Natural killer cell (primary cell): ENCODE measurements around the gene THPO. TPM values are rescaled to one million over a fixed set of nuclear protein-coding genes. Genes with fewer than 3 reads are reported as not detected.

Source experiments
- ATAC-seq, 3 donors: fragments of 150-1000 bp in 2 of 3; fragments of 200-7000 bp in 1 of 3; cut with Tn5 transposase; 1 replicate in 1 of 3; 2 replicates in 2 of 3; pipeline ENCODE4 v1.10.0; 2021; ENCODE audit warnings: mild to moderate bottlenecking in 2 of 3, moderate library complexity in 2 of 3
- DNase-seq, 2 donors: peaks; one replicate each; pipeline versions ENCODE4 v3.0.0 to v3.0.0-alpha.2; 2013 to 2021; ENCODE audit warnings: mixed read lengths in 1 of 2
- H3K27ac ChIP-seq: one replicate; pipeline ENCODE4 v1.5.1; 2013; ENCODE audit warnings: mild to moderate bottlenecking, low read length
- H3K27me3 ChIP-seq: one replicate; pipeline ENCODE4 v1.6.1; 2013; ENCODE audit warnings: low read length; ENCODE audit not compliant: control insufficient read depth, insufficient read depth
- H3K36me3 ChIP-seq: one replicate; pipeline ENCODE4 v1.6.1; 2013; ENCODE audit warnings: low read length; ENCODE audit not compliant: control insufficient read depth, insufficient read depth
- H3K4me1 ChIP-seq: one replicate; pipeline ENCODE4 v1.6.1; 2013; ENCODE audit warnings: low read length; ENCODE audit not compliant: control insufficient read depth, insufficient read depth
- H3K4me3 ChIP-seq: one replicate; pipeline ENCODE4 v1.5.1; 2013; ENCODE audit warnings: low read length
- H3K9me3 ChIP-seq: one replicate; pipeline ENCODE4 v1.6.1; 2013; ENCODE audit warnings: low read length; ENCODE audit not compliant: control insufficient read depth, insufficient read depth
- H3K27ac Mint-ChIP-seq, 2 donors: one replicate each; pipeline ENCODE4 v1.8.0; 2022; ENCODE audit warnings: mild to moderate bottlenecking in 2 of 2, mixed read lengths in 2 of 2, moderate library complexity in 1 of 2
- H3K27me3 Mint-ChIP-seq, 2 donors: one replicate each; pipeline ENCODE4 v1.8.0; 2022; ENCODE audit warnings: low read depth in 2 of 2, mixed read lengths in 2 of 2
- H3K36me3 Mint-ChIP-seq: one replicate; pipeline ENCODE4 v1.8.0; 2022; ENCODE audit warnings: mixed read lengths
- H3K4me1 Mint-ChIP-seq, 2 donors: one replicate each; pipeline ENCODE4 v1.8.0; 2022; ENCODE audit warnings: mixed read lengths in 2 of 2
- H3K4me3 Mint-ChIP-seq: one replicate; pipeline ENCODE4 v1.8.0; 2022; ENCODE audit warnings: mild to moderate bottlenecking, moderate library complexity, mixed read lengths
- H3K9me3 Mint-ChIP-seq, 2 donors: one replicate each; pipeline ENCODE4 v1.8.0; 2022; ENCODE audit warnings: mixed read lengths in 2 of 2
- WGBS: methylation state at CpG from one replicate; pipeline ENCODE4 v1.1.7; 2013; ENCODE audit warnings: missing lambda C conversion rate; ENCODE audit not compliant: insufficient coverage; 5-methylcytosine and 5-hydroxymethylcytosine counted together
- intact Hi-C: fragments of 100-400 bp; cut with micrococcal nuclease; formaldehyde crosslinking; loops from one replicate; pipeline ENCODE4 v1.14.2; 2022
- total RNA-seq, 4 donors: library from RNA; stranded (reverse); fragments of 120-200 nt in 1 of 4; gene quantifications; one replicate each; pipeline versions ENCODE4 v1.2.3 to v1.2.4, GENCODE V29; 2013 to 2022
- TF ChIP-seq, protein P1 (sequence below): fragments of 200-600 bp; IDR thresholded peaks from one replicate; pipeline ENCODE4 v1.8.0; 2022; ENCODE audit warnings: antibody characterized with exemption

The THPO gene
- total RNA-seq, 3 donors from 2014 or later (not counting 1 experiment from before 2014, with no cell fraction given) = not detected

DNA sequence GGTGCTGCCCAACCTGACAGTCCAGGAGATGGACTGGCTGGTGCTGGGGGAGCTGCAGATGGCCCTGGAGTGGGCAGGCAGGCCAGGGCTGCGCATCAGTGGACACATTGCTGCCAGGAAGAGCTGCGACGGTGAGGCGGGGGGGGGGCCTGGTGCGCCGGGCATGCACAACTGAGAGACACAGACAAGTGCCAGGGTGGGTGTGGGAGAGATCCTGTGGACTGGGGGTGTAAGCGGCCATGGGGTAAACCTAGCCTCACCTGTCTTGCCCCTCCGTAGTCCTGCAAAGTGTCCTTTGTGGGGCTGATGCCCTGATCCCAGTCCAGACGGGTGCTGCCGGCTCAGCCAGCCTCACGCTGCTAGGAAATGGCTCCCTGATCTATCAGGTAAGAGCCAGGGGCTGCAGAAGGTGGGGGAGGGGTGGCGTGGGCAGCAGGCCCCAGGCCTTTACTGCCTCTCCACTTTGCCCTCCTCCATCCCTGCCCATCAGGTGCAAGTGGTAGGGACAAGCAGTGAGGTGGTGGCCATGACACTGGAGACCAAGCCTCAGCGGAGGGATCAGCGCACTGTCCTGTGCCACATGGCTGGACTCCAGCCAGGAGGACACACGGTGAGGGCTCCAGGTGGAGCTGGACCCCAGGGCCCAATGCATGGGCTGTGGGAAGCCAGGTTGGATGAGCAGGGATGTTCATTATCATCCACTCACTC lies 5.2 kb upstream of the THPO start:
- ATAC-seq (no peak), DNase-seq (no peak)
- Histone ChIP-seq H3K27me3 (peaks cover 23% of the 10 kb centered on the region), H3K9me3 (no peaks in the 10 kb centered on the region), H3K4me1 (peaks cover 14% of the 10 kb centered on the region), H3K36me3 (no peaks in the 10 kb centered on the region), H3K27ac (no peak overlapping the region), H3K4me3 (no peak overlapping the region)
- 90% methylated on average over 15 of the region's 15 CpGs for WGBS
- H3K27me3 Mint-ChIP-seq = peaks cover 13 to 53% of the 10 kb centered on the region in 2 donors
- no peaks in the 10 kb centered on the region for H3K9me3 Mint-ChIP-seq
- H3K4me1 Mint-ChIP-seq = peaks cover 0 to 20% of the 10 kb centered on the region in 2 donors
- intact Hi-C loops = no loop called here
- no peak overlapping the region for H3K27ac Mint-ChIP-seq
- H3K36me3 Mint-ChIP-seq = no peaks in the 10 kb centered on the region
- TF ChIP-seq, protein P1, sequence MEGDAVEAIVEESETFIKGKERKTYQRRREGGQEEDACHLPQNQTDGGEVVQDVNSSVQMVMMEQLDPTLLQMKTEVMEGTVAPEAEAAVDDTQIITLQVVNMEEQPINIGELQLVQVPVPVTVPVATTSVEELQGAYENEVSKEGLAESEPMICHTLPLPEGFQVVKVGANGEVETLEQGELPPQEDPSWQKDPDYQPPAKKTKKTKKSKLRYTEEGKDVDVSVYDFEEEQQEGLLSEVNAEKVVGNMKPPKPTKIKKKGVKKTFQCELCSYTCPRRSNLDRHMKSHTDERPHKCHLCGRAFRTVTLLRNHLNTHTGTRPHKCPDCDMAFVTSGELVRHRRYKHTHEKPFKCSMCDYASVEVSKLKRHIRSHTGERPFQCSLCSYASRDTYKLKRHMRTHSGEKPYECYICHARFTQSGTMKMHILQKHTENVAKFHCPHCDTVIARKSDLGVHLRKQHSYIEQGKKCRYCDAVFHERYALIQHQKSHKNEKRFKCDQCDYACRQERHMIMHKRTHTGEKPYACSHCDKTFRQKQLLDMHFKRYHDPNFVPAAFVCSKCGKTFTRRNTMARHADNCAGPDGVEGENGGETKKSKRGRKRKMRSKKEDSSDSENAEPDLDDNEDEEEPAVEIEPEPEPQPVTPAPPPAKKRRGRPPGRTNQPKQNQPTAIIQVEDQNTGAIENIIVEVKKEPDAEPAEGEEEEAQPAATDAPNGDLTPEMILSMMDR = no peak
- no peak overlapping the region for H3K4me3 Mint-ChIP-seq

DNA sequence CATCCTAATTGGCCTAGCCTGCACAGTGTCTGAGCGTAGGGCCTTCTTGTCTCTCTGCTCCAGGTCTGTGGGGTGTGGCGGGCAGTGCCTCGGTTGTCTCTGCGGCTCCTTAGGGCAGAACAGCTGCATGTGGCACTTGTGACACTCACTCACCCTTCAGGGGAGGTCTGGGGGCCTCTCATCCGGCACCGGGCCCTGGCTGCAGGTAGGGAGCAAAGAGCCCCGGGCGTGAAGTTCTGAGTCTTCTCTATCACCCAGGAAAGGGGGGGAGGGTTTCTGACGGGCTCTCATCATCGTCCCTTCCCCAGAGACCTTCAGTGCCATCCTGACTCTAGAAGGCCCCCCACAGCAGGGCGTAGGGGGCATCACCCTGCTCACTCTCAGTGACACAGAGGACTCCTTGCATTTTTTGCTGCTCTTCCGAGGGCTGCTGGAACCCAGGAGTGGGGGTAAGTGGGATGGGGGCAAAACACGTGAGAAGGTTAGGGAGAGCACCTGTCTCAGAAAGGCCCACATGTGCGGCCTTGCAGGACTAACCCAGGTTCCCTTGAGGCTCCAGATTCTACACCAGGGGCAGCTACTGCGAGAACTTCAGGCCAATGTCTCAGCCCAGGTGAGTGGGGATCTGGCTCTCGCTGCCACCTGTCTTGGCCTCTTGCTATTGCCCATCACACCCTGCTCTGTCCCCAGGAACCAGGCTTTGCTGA lies 4.5 kb upstream of the THPO start:
- DNase-seq = no peak
- peaks cover 20 to 58% of the 10 kb centered on the region in 2 donors for H3K27me3 Mint-ChIP-seq
- no peaks in the 10 kb centered on the region for H3K36me3 Mint-ChIP-seq
- intact Hi-C loops = no loop called here
- H3K4me3 Mint-ChIP-seq = no peak overlapping the region
- Histone ChIP-seq H3K4me1 (peaks cover 14% of the 10 kb centered on the region), H3K27ac (no peak overlapping the region), H3K27me3 (peaks cover 23% of the 10 kb centered on the region), H3K9me3 (no peaks in the 10 kb centered on the region), H3K36me3 (no peaks in the 10 kb centered on the region), H3K4me3 (no peak overlapping the region)
- peaks cover 0 to 20% of the 10 kb centered on the region in 2 donors for H3K4me1 Mint-ChIP-seq
- no peak overlapping the region for H3K27ac Mint-ChIP-seq
- TF ChIP-seq, protein P1 = no peak
- ATAC-seq = no peak
- no peaks in the 10 kb centered on the region for H3K9me3 Mint-ChIP-seq
- WGBS = 89% methylated on average over 10 of the region's 16 CpGs

DNA sequence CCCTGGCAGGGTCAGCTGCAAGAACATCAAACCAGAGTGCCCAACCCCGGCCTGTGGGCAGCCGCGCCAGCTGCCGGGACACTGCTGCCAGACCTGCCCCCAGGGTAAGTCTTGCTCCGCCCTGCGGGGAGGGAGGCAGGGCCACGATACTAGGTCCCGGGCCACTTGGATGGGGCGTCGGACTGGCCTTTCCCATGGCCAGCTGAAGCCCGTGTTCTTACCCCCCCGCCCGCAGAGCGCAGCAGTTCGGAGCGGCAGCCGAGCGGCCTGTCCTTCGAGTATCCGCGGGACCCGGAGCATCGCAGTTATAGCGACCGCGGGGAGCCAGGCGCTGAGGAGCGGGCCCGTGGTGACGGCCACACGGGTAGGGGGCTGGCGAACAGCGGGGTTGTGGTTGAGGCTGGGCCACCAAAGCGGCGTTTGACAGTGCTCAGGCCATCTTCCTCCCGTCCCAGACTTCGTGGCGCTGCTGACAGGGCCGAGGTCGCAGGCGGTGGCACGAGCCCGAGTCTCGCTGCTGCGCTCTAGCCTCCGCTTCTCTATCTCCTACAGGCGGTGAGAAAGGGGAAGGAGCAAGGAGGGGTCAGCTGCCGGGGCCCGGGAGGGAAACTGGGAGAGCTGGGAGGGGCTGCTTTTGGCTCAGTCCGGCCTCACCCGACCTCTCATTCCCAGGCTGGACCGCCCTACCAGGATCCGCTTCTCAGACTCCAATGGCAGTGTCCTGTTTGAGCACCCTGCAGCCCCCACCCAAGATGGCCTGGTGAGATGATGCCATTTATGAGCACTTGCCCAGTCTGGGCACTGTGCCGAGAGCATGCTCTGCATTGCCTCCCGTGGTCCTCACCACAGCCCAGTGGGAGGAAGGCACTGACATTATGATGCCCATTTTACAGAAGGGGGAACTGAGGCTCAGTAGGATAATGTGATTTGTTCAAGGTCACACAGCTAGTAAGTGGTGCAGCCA lies 3.5 kb upstream of the THPO start:
- Mint-ChIP-seq H3K9me3 (no peaks in the 10 kb centered on the region), H3K27ac (no peak overlapping the region), H3K4me3 (peak overlapping the region; percentile 71), H3K36me3 (no peaks in the 10 kb centered on the region), H3K27me3 (peaks cover 29 to 62% of the 10 kb centered on the region in 2 donors), H3K4me1 (peaks cover 0 to 20% of the 10 kb centered on the region in 2 donors)
- H3K4me3 ChIP-seq = no peak overlapping the region
- peaks cover 23% of the 10 kb centered on the region for H3K27me3 ChIP-seq
- ATAC-seq = peak in 2 of 3 donors; percentile 24
- H3K36me3 ChIP-seq = no peaks in the 10 kb centered on the region
- 6% methylated on average over 55 of the region's 55 CpGs for WGBS
- H3K4me1 ChIP-seq = peaks cover 14% of the 10 kb centered on the region
- no peaks in the 10 kb centered on the region for H3K9me3 ChIP-seq
- TF ChIP-seq, protein P1 = no peak
- DNase-seq = peak in 1 of 2 donors; percentile 22
- no peak overlapping the region for H3K27ac ChIP-seq
- intact Hi-C loops = no loop called here
